Transverse colon (tissue), 4 donors: ENCODE measurements around the gene MPRIP. TPM values are rescaled to one million over a fixed set of nuclear protein-coding genes. Genes with fewer than 3 reads are reported as not detected.

Experiments
- DNase-seq: peaks from one replicate; pipeline ENCODE4 v3.0.0-alpha.2; 2019
- H3K27ac ChIP-seq, 4 donors: fragments of 200-600 bp; sonication (generic); 2 replicates each; pipeline ENCODE4 v1.5.1; 2016 to 2018; ENCODE audit warnings: inconsistent platforms in 4 of 4
- H3K27me3 ChIP-seq: fragments of 200-600 bp; sonication (generic); 2 replicates; pipeline ENCODE4 v1.5.1; 2017; ENCODE audit warnings: inconsistent platforms
- H3K36me3 ChIP-seq, 4 donors: fragments of 200-600 bp; sonication (generic); 2 replicates each; pipeline ENCODE4 v1.5.1; 2017 to 2019; ENCODE audit warnings: inconsistent platforms in 4 of 4
- H3K4me1 ChIP-seq, 4 donors: fragments of 200-600 bp; sonication (generic); 2 replicates each; pipeline ENCODE4 v1.5.1; 2017 to 2020; ENCODE audit warnings: inconsistent platforms in 4 of 4
- H3K4me3 ChIP-seq, 4 donors: fragments of 200-600 bp; sonication (generic); 1 replicate in 1 of 4; 2 replicates in 3 of 4; pipeline versions ENCODE4 v1.5.1 to v1.6.1; 2017 to 2019; ENCODE audit warnings: inconsistent platforms in 4 of 4
- H3K9me3 ChIP-seq, 2 donors: fragments of 200-600 bp; sonication (generic); 2 replicates each; pipeline ENCODE4 v1.5.1; 2017 to 2019; ENCODE audit warnings: inconsistent platforms in 2 of 2
- EP300 ChIP-seq: sonication (generic); formaldehyde crosslinking; IDR thresholded peaks from one replicate; pipeline ENCODE4 v1.6.1; 2017; ENCODE audit warnings: antibody characterized with exemption, low read depth
- POLR2A ChIP-seq: fragments of 450-650 bp; IDR thresholded peaks from one replicate; pipeline ENCODE4 v1.6.1; 2016; ENCODE audit warnings: antibody characterized with exemption, mild to moderate bottlenecking, moderate library complexity
- POLR2AphosphoS5 ChIP-seq, 3 donors: sonication (generic); formaldehyde crosslinking; IDR thresholded peaks; one replicate each; pipeline ENCODE4 v1.6.1; 2016; ENCODE audit warnings: antibody characterized with exemption in 3 of 3
- WGBS, 2 donors: methylation state at CpG; one replicate each; pipeline ENCODE4 v1.1.5; 2018; ENCODE audit warnings: low coverage in 1 of 2; 5-methylcytosine and 5-hydroxymethylcytosine counted together
- in situ Hi-C, 4 donors: fragments of 200-750 bp; cut with MboI; loops; one replicate each; pipeline versions ENCODE4 v1.15.0 to v1.15.1; 2017; ENCODE audit warnings: low sequenced_read_pairs in 3 of 4, low pct_ligation_motif_present in 1 of 4, low pct_unique_long_range_greater_than_20kb in 1 of 4
- intact Hi-C: fragments of 100-400 bp; cut with DNase I; formaldehyde crosslinking; loops from one replicate; pipeline ENCODE4 v1.15.1; 2023; ENCODE audit warnings: low total_unique reads
- total RNA-seq, 4 donors: library from RNA; depleted of rRNA; stranded (reverse); fragments of >200 nt; gene quantifications; one replicate each; pipeline ENCODE4 v1.1.0, GENCODE V29; 2016
- TF ChIP-seq, protein P1 (sequence below), 5 experiments: fragments of 200-600 bp in 3 of 5; fragments of 450-650 bp in 2 of 5; sonication (generic) in 3 of 5; IDR thresholded peaks; 1 replicate in 2 of 5; 2 replicates in 3 of 5; pipeline ENCODE4 v1.5.1; 2016 to 2017; ENCODE audit warnings: antibody characterized with exemption in 5 of 5, inconsistent platforms in 3 of 5, mild to moderate bottlenecking in 2 of 5, moderate library complexity in 1 of 5

The MPRIP gene
- total RNA-seq, 4 donors from 2014 or later, result 124 to 368 (median 158) TPM

DNA sequence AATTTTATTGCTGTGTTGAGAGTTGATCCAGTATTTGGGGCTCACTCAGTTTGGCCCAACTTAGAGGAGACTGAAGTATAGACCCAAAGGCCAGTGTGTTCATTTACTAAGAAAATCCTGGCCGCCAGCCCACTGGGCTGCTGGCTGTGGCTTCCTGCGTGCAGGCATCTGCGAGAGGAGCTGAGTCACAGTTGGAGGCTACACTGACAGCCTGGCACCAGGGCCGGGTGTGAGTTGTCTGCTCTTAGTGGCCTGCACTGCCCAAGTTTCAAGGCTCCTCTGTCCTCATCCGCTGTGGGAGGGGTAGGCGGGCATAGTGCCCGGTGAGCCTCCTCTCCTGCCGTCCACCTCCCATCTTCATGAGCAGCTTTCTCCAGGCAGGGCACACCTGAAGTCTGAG is 109.7 kb downstream of the MPRIP start:
- Histone ChIP-seq H3K4me3 (no peak overlapping the region), H3K9me3 (no peaks in the 10 kb centered on the region), H3K27me3 (no peaks in the 10 kb centered on the region), H3K36me3 (peaks cover 0 to 42% (median 18%) of the 10 kb centered on the region in 4 donors), H3K4me1 (peaks cover 5 to 16% (median 12%) of the 10 kb centered on the region in 4 donors), H3K27ac (peak overlapping the region; percentile 25 to 71 (median 64))
- TF ChIP-seq POLR2AphosphoS5 (IDR thresholded peaks at IDR 0.05), result no peak
- TF ChIP-seq, protein P1, sequence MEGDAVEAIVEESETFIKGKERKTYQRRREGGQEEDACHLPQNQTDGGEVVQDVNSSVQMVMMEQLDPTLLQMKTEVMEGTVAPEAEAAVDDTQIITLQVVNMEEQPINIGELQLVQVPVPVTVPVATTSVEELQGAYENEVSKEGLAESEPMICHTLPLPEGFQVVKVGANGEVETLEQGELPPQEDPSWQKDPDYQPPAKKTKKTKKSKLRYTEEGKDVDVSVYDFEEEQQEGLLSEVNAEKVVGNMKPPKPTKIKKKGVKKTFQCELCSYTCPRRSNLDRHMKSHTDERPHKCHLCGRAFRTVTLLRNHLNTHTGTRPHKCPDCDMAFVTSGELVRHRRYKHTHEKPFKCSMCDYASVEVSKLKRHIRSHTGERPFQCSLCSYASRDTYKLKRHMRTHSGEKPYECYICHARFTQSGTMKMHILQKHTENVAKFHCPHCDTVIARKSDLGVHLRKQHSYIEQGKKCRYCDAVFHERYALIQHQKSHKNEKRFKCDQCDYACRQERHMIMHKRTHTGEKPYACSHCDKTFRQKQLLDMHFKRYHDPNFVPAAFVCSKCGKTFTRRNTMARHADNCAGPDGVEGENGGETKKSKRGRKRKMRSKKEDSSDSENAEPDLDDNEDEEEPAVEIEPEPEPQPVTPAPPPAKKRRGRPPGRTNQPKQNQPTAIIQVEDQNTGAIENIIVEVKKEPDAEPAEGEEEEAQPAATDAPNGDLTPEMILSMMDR (IDR thresholded peaks at IDR 0.05), result no peak
- TF ChIP-seq POLR2A, result no peak
- no peak for TF ChIP-seq EP300
- DNase-seq, result peak; percentile 63
- intact Hi-C loops (no loop called here), in situ Hi-C loops (no loop called here)
- 55% methylated on average over 8 of the region's 8 CpGs; no CpG with 5 or more reads in 1 of the 2 donors for WGBS, 2 donors

DNA sequence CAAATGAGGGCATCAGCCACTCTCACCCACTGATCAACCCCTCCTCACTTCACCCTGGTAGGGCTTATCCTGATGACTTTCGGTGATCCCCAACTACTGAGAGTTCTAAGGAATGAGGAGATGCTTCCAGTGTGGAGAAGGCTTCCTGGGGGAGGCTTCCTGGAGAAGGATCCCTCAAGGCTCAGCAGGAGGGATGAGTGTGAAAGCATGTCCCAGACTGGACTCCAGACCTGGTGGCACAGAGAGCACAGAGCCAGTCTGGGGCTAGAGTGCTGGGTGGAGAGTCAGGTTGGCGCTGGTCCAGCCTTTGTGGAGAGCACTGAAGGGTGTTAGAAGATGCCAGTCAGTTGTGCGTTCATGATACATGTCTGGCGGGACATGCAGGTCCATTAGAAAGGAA is 110.1 kb downstream of the MPRIP start:
- Histone ChIP-seq H3K27ac (peak overlapping the region in 3 of 4 donors; percentile 62 to 71 (median 66)), H3K36me3 (peaks cover 0 to 42% (median 18%) of the 10 kb centered on the region in 4 donors), H3K27me3 (no peaks in the 10 kb centered on the region), H3K4me1 (peaks cover 5 to 16% (median 12%) of the 10 kb centered on the region in 4 donors), H3K4me3 (no peak overlapping the region), H3K9me3 (no peaks in the 10 kb centered on the region)
- no peak for DNase-seq
- in situ Hi-C loops (no loop called here), intact Hi-C loops (no loop called here)
- 90% methylated on average over 4 of the region's 4 CpGs; no CpG with 5 or more reads in 1 of the 2 donors for WGBS, 2 donors
- TF ChIP-seq POLR2AphosphoS5 (IDR thresholded peaks at IDR 0.05) (no peak), EP300 (no peak), POLR2A (no peak)
- TF ChIP-seq, protein P1 (IDR thresholded peaks at IDR 0.05), result no peak

DNA sequence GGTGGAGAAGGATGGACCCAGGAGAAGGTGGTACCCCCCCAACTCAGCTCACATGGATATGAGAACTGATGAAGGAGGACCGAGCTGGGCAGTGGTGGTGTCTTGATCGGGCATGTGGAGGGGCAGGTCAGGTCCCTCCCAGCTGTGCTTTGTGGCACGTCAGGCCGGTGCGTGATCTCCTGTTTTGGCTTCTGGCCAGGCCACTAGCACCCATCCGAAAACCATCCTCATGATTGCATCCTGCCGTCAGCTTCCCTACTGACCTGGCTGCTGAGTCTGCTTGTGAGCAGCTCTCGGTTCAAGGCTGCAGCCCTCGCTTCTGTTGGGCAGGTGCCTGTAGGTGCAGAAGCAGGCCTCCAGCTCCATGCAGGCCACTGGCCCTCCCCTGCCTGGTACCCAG is 110.8 kb downstream of the MPRIP start:
- Histone ChIP-seq H3K4me1 (peaks cover 5 to 16% (median 12%) of the 10 kb centered on the region in 4 donors), H3K36me3 (peaks cover 0 to 43% (median 19%) of the 10 kb centered on the region in 4 donors), H3K27me3 (no peaks in the 10 kb centered on the region), H3K9me3 (no peaks in the 10 kb centered on the region), H3K4me3 (no peak overlapping the region), H3K27ac (no peak overlapping the region)
- intact Hi-C loops (no loop called here), in situ Hi-C loops (no loop called here)
- 91% methylated on average over 9 of the region's 9 CpGs; no CpG with 5 or more reads in 1 of the 2 donors for WGBS, 2 donors
- no peak for DNase-seq
- TF ChIP-seq POLR2A (no peak), EP300 (no peak), POLR2AphosphoS5 (IDR thresholded peaks at IDR 0.05) (no peak)
- TF ChIP-seq, protein P1 (IDR thresholded peaks at IDR 0.05), result no peak

DNA sequence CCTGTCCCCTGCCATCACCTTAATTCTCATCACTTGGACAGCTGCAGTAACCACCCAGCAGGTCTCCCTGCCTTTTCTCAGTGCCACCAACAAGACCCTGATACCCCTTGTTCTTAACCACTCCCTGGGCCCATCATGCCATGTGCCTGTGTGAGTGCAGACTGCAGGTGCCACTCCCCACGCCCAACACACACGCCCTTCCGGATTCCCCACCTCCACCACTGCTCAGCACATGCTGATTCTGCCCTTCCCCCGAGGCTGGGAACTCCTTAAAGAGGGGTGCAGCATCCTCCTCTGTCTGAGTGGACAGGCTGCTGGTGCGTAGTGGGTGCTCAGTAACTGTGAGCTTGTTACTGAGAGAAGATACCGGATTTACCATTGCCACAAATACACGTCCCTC is 111.5 kb downstream of the MPRIP start:
- peaks cover 5 to 16% (median 12%) of the 10 kb centered on the region in 4 donors for H3K4me1 ChIP-seq
- no peaks in the 10 kb centered on the region for H3K9me3 ChIP-seq
- no peak overlapping the region for H3K4me3 ChIP-seq
- in situ Hi-C loops, result no loop called here
- WGBS, 2 donors, result 75% methylated on average over 7 of the region's 7 CpGs; no CpG with 5 or more reads in 1 of the 2 donors
- no peak for TF ChIP-seq EP300
- TF ChIP-seq, protein P1 (IDR thresholded peaks at IDR 0.05), result no peak
- TF ChIP-seq POLR2AphosphoS5 (IDR thresholded peaks at IDR 0.05), result no peak
- TF ChIP-seq POLR2A, result no peak
- H3K27me3 ChIP-seq, result no peaks in the 10 kb centered on the region
- H3K27ac ChIP-seq, result no peak overlapping the region
- intact Hi-C loops, result no loop called here
- DNase-seq, result no peak
- peaks cover 0 to 46% (median 21%) of the 10 kb centered on the region in 4 donors for H3K36me3 ChIP-seq
